Measurements from ENCODE around the gene SOX1.

- TF ChIP-seq CTCF (IDR thresholded peaks at IDR 0.05) = no peak
- no peak for TF ChIP-seq RAD21 (IDR thresholded peaks at IDR 0.05; ENCODE audit: low read length)
- no peak for TF ChIP-seq REST (IDR thresholded peaks at IDR 0.05; ENCODE audit: low read depth, low read length)
- TF ChIP-seq SMC3 (IDR thresholded peaks at IDR 0.05; ENCODE audit: low read depth, low read length) = no peak
- no peak for TF ChIP-seq MEF2A (IDR thresholded peaks at IDR 0.05; ENCODE audit: borderline replicate concordance, low read depth)
- no peak for TF ChIP-seq USF2 (IDR thresholded peaks at IDR 0.05; ENCODE audit: borderline replicate concordance, low read depth, low read length)
- no peak for TF ChIP-seq SIN3A (IDR thresholded peaks at IDR 0.05; ENCODE audit: borderline replicate concordance, low read depth, low read length)
- no peak for TF ChIP-seq POLR2AphosphoS5 (IDR thresholded peaks at IDR 0.05; ENCODE audit: low read depth, low read length)
- TF ChIP-seq CHD2 (IDR thresholded peaks at IDR 0.05; ENCODE audit: low read length, partially characterized antibody) = no peak
- TF ChIP-seq YY1 (IDR thresholded peaks at IDR 0.05; ENCODE audit: low read depth) = no peak
- TF ChIP-seq IRF3 (IDR thresholded peaks at IDR 0.05; ENCODE audit: low read depth, low read length) = no peak
Measured at GRCh38 chr13:112032186-112032993, 34.6 kb upstream of the SOX1 start.
